ENCODE data around the gene DLGAP5.

DLGAP5 gene

GRCh38 chr14:55115460-55115859 lies 75.9 kb downstream of the DLGAP5 start:
- H4K20me1 ChIP-seq (ENCODE audit: low read depth, low read length): no peaks in the 10 kb centered on the region
- no peaks in the 10 kb centered on the region for H3K9me3 ChIP-seq (ENCODE audit: insufficient read depth, low read length)
- no peaks in the 10 kb centered on the region for H3K9me2 ChIP-seq (replicated peaks; ENCODE audit: insufficient read depth, low read length)
- TF ChIP-seq, protein P1, sequence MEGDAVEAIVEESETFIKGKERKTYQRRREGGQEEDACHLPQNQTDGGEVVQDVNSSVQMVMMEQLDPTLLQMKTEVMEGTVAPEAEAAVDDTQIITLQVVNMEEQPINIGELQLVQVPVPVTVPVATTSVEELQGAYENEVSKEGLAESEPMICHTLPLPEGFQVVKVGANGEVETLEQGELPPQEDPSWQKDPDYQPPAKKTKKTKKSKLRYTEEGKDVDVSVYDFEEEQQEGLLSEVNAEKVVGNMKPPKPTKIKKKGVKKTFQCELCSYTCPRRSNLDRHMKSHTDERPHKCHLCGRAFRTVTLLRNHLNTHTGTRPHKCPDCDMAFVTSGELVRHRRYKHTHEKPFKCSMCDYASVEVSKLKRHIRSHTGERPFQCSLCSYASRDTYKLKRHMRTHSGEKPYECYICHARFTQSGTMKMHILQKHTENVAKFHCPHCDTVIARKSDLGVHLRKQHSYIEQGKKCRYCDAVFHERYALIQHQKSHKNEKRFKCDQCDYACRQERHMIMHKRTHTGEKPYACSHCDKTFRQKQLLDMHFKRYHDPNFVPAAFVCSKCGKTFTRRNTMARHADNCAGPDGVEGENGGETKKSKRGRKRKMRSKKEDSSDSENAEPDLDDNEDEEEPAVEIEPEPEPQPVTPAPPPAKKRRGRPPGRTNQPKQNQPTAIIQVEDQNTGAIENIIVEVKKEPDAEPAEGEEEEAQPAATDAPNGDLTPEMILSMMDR (IDR thresholded peaks at IDR 0.05; ENCODE audit: insufficient read depth, low read length, poor library complexity, severe bottlenecking): no peak
- H3K4me3 ChIP-seq (ENCODE audit: insufficient read depth, low read length, poor library complexity, severe bottlenecking): no peak overlapping the region
- no peak overlapping the region for H3K27ac ChIP-seq (ENCODE audit: low read depth, low read length)
- H3K27me3 ChIP-seq (ENCODE audit: low read length): no peaks in the 10 kb centered on the region
- no peaks in the 10 kb centered on the region for H3K79me2 ChIP-seq (ENCODE audit: insufficient read depth, low read length)
- H3F3A ChIP-seq (ENCODE audit: insufficient read depth): no peaks in the 10 kb centered on the region
- H2AFZ ChIP-seq (ENCODE audit: low read depth, low read length, severe bottlenecking): no peak overlapping the region
- no peaks in the 10 kb centered on the region for H3K36me3 ChIP-seq (ENCODE audit: low read length)
- H3K4me2 ChIP-seq (ENCODE audit: low read depth, low read length, poor library complexity, severe bottlenecking): no peak overlapping the region
- no peak overlapping the region for H3K9ac ChIP-seq (ENCODE audit: low read length)

- no peaks in the 10 kb centered on the region for H3K79me2 ChIP-seq (ENCODE audit: insufficient read depth, low read length)
Observed at GRCh38 chr14:55114720-55115119, 76.7 kb downstream of the DLGAP5 start.

DNA sequence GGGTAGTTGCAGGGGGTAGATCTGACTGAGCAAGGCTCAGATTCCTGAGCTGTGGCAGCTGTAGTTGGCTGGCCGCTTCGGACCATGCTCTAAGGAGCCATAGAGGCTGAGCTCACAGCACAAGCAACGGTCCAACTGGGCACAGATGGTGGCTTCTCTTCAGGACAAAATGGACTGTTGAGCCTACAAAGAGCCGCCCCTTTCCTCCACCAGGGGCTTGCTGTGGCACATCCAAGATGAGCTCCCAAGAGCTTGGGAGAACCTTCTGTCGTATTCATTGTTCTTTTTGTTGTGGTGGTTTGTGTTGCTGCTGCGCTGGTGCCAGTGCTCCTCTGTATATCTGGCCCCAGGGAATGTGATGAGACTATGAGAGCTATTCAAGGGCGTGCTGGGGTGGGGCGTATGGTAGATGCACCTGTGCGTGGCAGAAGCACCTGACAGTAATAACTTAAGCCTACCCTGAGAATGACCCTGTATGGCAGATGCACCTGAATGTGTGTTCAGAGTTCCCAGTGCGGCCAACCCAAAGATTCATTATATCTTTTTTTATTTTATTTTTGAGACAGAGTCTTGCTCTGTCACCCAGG lies 80.2 kb downstream of the DLGAP5 start:
- Histone ChIP-seq H4K20me1 (ENCODE audit: low read depth, low read length) (no peaks in the 10 kb centered on the region), H3K9me3 (ENCODE audit: insufficient read depth, low read length) (no peaks in the 10 kb centered on the region)

More at GRCh38 chr14:55114720-55115119, 76.7 kb downstream of the DLGAP5 start:
- H3K9me3 ChIP-seq (ENCODE audit: insufficient read depth, low read length): no peaks in the 10 kb centered on the region
- no peaks in the 10 kb centered on the region for H3F3A ChIP-seq (ENCODE audit: insufficient read depth)
- H3K4me2 ChIP-seq (ENCODE audit: low read depth, low read length, poor library complexity, severe bottlenecking): no peak overlapping the region
- no peak overlapping the region for H3K4me3 ChIP-seq (ENCODE audit: insufficient read depth, low read length, poor library complexity, severe bottlenecking)
- H3K27me3 ChIP-seq (ENCODE audit: low read length): no peaks in the 10 kb centered on the region
- H3K9me2 ChIP-seq (replicated peaks; ENCODE audit: insufficient read depth, low read length): no peaks in the 10 kb centered on the region
- no peak overlapping the region for H3K27ac ChIP-seq (ENCODE audit: low read depth, low read length)
- TF ChIP-seq, protein P1 (IDR thresholded peaks at IDR 0.05; ENCODE audit: insufficient read depth, low read length, poor library complexity, severe bottlenecking): no peak
- no peak for TF ChIP-seq EZH2phosphoT487 (conservative IDR thresholded peaks at IDR 0.05; ENCODE audit: low read length)
- no peaks in the 10 kb centered on the region for H4K20me1 ChIP-seq (ENCODE audit: low read depth, low read length)
- no peaks in the 10 kb centered on the region for H3K36me3 ChIP-seq (ENCODE audit: low read length)
- no peak overlapping the region for H3K9ac ChIP-seq (ENCODE audit: low read length)
- no peak overlapping the region for H2AFZ ChIP-seq (ENCODE audit: low read depth, low read length, severe bottlenecking)

More for the DNA sequence above, 80.2 kb downstream of the DLGAP5 start:
- H3K4me3 ChIP-seq (ENCODE audit: insufficient read depth, low read length, poor library complexity, severe bottlenecking): no peak overlapping the region
- no peaks in the 10 kb centered on the region for H3K79me2 ChIP-seq (ENCODE audit: insufficient read depth, low read length)
- H3K27me3 ChIP-seq (ENCODE audit: low read length): no peaks in the 10 kb centered on the region
- no peak overlapping the region for H3K4me2 ChIP-seq (ENCODE audit: low read depth, low read length, poor library complexity, severe bottlenecking)
- H3F3A ChIP-seq (ENCODE audit: insufficient read depth): no peaks in the 10 kb centered on the region
- no peak overlapping the region for H2AFZ ChIP-seq (ENCODE audit: low read depth, low read length, severe bottlenecking)
- no peaks in the 10 kb centered on the region for H3K36me3 ChIP-seq (ENCODE audit: low read length)
- H3K27ac ChIP-seq (ENCODE audit: low read depth, low read length): no peak overlapping the region
- H3K9me2 ChIP-seq (replicated peaks; ENCODE audit: insufficient read depth, low read length): no peaks in the 10 kb centered on the region
- no peak for TF ChIP-seq EZH2phosphoT487 (conservative IDR thresholded peaks at IDR 0.05; ENCODE audit: low read length)
- TF ChIP-seq, protein P1 (IDR thresholded peaks at IDR 0.05; ENCODE audit: insufficient read depth, low read length, poor library complexity, severe bottlenecking): no peak
- H3K9ac ChIP-seq (ENCODE audit: low read length): no peak overlapping the region
